ENCODE measurements around the gene STOX1. TPM values are rescaled to one million over a fixed set of nuclear protein-coding genes. Genes with fewer than 3 reads are reported as not detected.
A peak's percentile ranks its signal among the peaks of the same experiment; 100 is the strongest.

STOX1 gene
- total RNA-seq, 2 donors from 2014 or later = 0.12 TPM; not detected in 1

GRCh38 chr10:68876246-68877138 lies 49.2 kb downstream of the STOX1 start:
- ATAC-seq = no peak
- Mint-ChIP-seq H3K4me3 (no peak overlapping the region), H3K27me3 (no peaks in the 10 kb centered on the region), H3K27ac (no peak overlapping the region), H3K36me3 (ENCODE audit: low read depth) (no peaks in the 10 kb centered on the region), H3K4me1 (peaks cover 2% of the 10 kb centered on the region)
- no peaks in the 10 kb centered on the region for H3K9me3 ChIP-seq (ENCODE audit: control insufficient read depth, low read length, poor library complexity, severe bottlenecking)
- no peak for DNase-seq

GRCh38 chr10:68877482-68878110 lies 50.3 kb downstream of the STOX1 start:
- no peak overlapping the region for H3K27ac Mint-ChIP-seq

GRCh38 chr10:68878496-68878895 lies 51.2 kb downstream of the STOX1 start:
- DNase-seq (no peak), ATAC-seq (no peak)
- Mint-ChIP-seq H3K27ac (no peak overlapping the region), H3K27me3 (no peaks in the 10 kb centered on the region), H3K4me3 (no peak overlapping the region), H3K4me1 (peaks cover 2% of the 10 kb centered on the region), H3K36me3 (ENCODE audit: low read depth) (no peaks in the 10 kb centered on the region)
- H3K9me3 ChIP-seq (ENCODE audit: control insufficient read depth, low read length, poor library complexity, severe bottlenecking) = no peaks in the 10 kb centered on the region

More at GRCh38 chr10:68877482-68878110, 50.3 kb downstream of the STOX1 start:
- no peak overlapping the region for H3K4me3 Mint-ChIP-seq
- DNase-seq (no peak), ATAC-seq (no peak)
- H3K9me3 ChIP-seq (ENCODE audit: control insufficient read depth, low read length, poor library complexity, severe bottlenecking) = no peaks in the 10 kb centered on the region
- H3K36me3 Mint-ChIP-seq (ENCODE audit: low read depth) = no peaks in the 10 kb centered on the region
- H3K27me3 Mint-ChIP-seq = no peaks in the 10 kb centered on the region
- peaks cover 2% of the 10 kb centered on the region for H3K4me1 Mint-ChIP-seq

- H3K27ac Mint-ChIP-seq = no peak overlapping the region
- H3K27me3 Mint-ChIP-seq = no peaks in the 10 kb centered on the region
Measured at GRCh38 chr10:68879628-68880027, 52.3 kb downstream of the STOX1 start.

GRCh38 chr10:68880181-68880580 lies 52.9 kb downstream of the STOX1 start:
- H3K9me3 ChIP-seq (ENCODE audit: control insufficient read depth, low read length, poor library complexity, severe bottlenecking) = no peaks in the 10 kb centered on the region
- ATAC-seq (no peak), DNase-seq (no peak)
- no peaks in the 10 kb centered on the region for H3K27me3 Mint-ChIP-seq
- no peak overlapping the region for H3K27ac Mint-ChIP-seq
- H3K4me3 Mint-ChIP-seq = peak overlapping the region; percentile 10
- peaks cover 2% of the 10 kb centered on the region for H3K4me1 Mint-ChIP-seq
- H3K36me3 Mint-ChIP-seq (ENCODE audit: low read depth) = no peaks in the 10 kb centered on the region

More at GRCh38 chr10:68879628-68880027, 52.3 kb downstream of the STOX1 start:
- Mint-ChIP-seq H3K4me1 (peaks cover 2% of the 10 kb centered on the region), H3K4me3 (no peak overlapping the region), H3K36me3 (ENCODE audit: low read depth) (no peaks in the 10 kb centered on the region)
- ATAC-seq (no peak), DNase-seq (no peak)
- no peaks in the 10 kb centered on the region for H3K9me3 ChIP-seq (ENCODE audit: control insufficient read depth, low read length, poor library complexity, severe bottlenecking)

- no peak for DNase-seq
- Mint-ChIP-seq H3K27ac (no peak overlapping the region), H3K36me3 (ENCODE audit: low read depth) (peaks cover 2% of the 10 kb centered on the region), H3K27me3 (peaks cover 12% of the 10 kb centered on the region), H3K4me3 (no peak overlapping the region), H3K4me1 (peaks cover 2% of the 10 kb centered on the region)
- ATAC-seq = no peak
- no peaks in the 10 kb centered on the region for H3K9me3 ChIP-seq (ENCODE audit: control insufficient read depth, low read length, poor library complexity, severe bottlenecking)
Measured at GRCh38 chr10:68895041-68895440, 67.7 kb downstream of the STOX1 start.

- H3K27me3 Mint-ChIP-seq = peaks cover 12% of the 10 kb centered on the region
- H3K4me1 Mint-ChIP-seq = peaks cover 10% of the 10 kb centered on the region
- H3K27ac Mint-ChIP-seq = no peak overlapping the region
- H3K9me3 ChIP-seq (ENCODE audit: control insufficient read depth, low read length, poor library complexity, severe bottlenecking) = no peaks in the 10 kb centered on the region
- DNase-seq = no peak
- H3K4me3 Mint-ChIP-seq = no peak overlapping the region
- H3K36me3 Mint-ChIP-seq (ENCODE audit: low read depth) = peaks cover 2% of the 10 kb centered on the region
- ATAC-seq = no peak
Measured at GRCh38 chr10:68897336-68897741, 70.0 kb downstream of the STOX1 start.

GRCh38 chr10:68899186-68899745 lies 71.9 kb downstream of the STOX1 start:
- Mint-ChIP-seq H3K4me1 (peaks cover 22% of the 10 kb centered on the region), H3K36me3 (ENCODE audit: low read depth) (peaks cover 2% of the 10 kb centered on the region), H3K27ac (no peak overlapping the region), H3K27me3 (peaks cover 6% of the 10 kb centered on the region), H3K4me3 (peak overlapping the region; percentile 33)
- no peak for ATAC-seq
- DNase-seq = no peak
- no peaks in the 10 kb centered on the region for H3K9me3 ChIP-seq (ENCODE audit: control insufficient read depth, low read length, poor library complexity, severe bottlenecking)

GRCh38 chr10:68900427-68901104 lies 73.2 kb downstream of the STOX1 start:
- no peaks in the 10 kb centered on the region for H3K9me3 ChIP-seq (ENCODE audit: control insufficient read depth, low read length, poor library complexity, severe bottlenecking)
- Mint-ChIP-seq H3K27me3 (peaks cover 6% of the 10 kb centered on the region), H3K36me3 (ENCODE audit: low read depth) (peaks cover 4% of the 10 kb centered on the region), H3K4me3 (peak overlapping the region; percentile 96), H3K4me1 (peaks cover 26% of the 10 kb centered on the region), H3K27ac (peak overlapping the region; percentile 98)
- DNase-seq (peak in 1 of 3 donors; percentile 62), ATAC-seq (no peak)

GRCh38 chr10:68901105-68901927 lies 74.0 kb downstream of the STOX1 start, which contains the start of gene DDX50:
Gene DDX50, plus strand, starts transcription at chr10:68901315. Its CDS starts 70 bp downstream, at chr10:68901385.
- Mint-ChIP-seq H3K27me3 (peaks cover 6% of the 10 kb centered on the region), H3K4me1 (peaks cover 29% of the 10 kb centered on the region), H3K36me3 (ENCODE audit: low read depth) (peaks cover 4% of the 10 kb centered on the region), H3K27ac (peak within 1 kb of the TSS; percentile 98), H3K4me3 (peak within 1 kb of the TSS; percentile 96)
- H3K9me3 ChIP-seq (ENCODE audit: control insufficient read depth, low read length, poor library complexity, severe bottlenecking) = no peaks in the 10 kb centered on the region
- DNase-seq (peak; percentile 83 to 88 (median 88)), ATAC-seq (peak; percentile 97)

- peaks cover 37% of the 10 kb centered on the region for H3K4me1 Mint-ChIP-seq
Measured at GRCh38 chr10:68902382-68902781, 75.1 kb downstream of the STOX1 start.

GRCh38 chr10:68924593-68924992 lies 97.3 kb downstream of the STOX1 start:
- Mint-ChIP-seq H3K27ac (peak overlapping the region; percentile 37), H3K27me3 (no peaks in the 10 kb centered on the region), H3K4me3 (no peak overlapping the region), H3K36me3 (ENCODE audit: low read depth) (peaks cover 8% of the 10 kb centered on the region), H3K4me1 (peaks cover 5% of the 10 kb centered on the region)
- H3K9me3 ChIP-seq (ENCODE audit: control insufficient read depth, low read length, poor library complexity, severe bottlenecking) = no peaks in the 10 kb centered on the region
- ATAC-seq = no peak
- no peak for DNase-seq

More at GRCh38 chr10:68902382-68902781, 75.1 kb downstream of the STOX1 start:
- ATAC-seq = no peak
- Mint-ChIP-seq H3K27me3 (peaks cover 6% of the 10 kb centered on the region), H3K36me3 (ENCODE audit: low read depth) (peaks cover 7% of the 10 kb centered on the region), H3K4me3 (peak overlapping the region; percentile 96), H3K27ac (peak overlapping the region; percentile 98)
- H3K9me3 ChIP-seq (ENCODE audit: control insufficient read depth, low read length, poor library complexity, severe bottlenecking) = no peaks in the 10 kb centered on the region
- DNase-seq = no peak
